Measurements from ENCODE around the gene C4orf50. TPM values are rescaled to one million over a fixed set of nuclear protein-coding genes. Genes with fewer than 3 reads are reported as not detected.
A peak's percentile ranks its signal among the peaks of the same experiment; 100 is the strongest.

The C4orf50 gene
- total and polyA plus RNA-seq, 2 of the 8 experiments (the other 6 are each of a cell fraction or from before 2014, with no cell fraction given), result 0.08 to 0.22 TPM

DNA sequence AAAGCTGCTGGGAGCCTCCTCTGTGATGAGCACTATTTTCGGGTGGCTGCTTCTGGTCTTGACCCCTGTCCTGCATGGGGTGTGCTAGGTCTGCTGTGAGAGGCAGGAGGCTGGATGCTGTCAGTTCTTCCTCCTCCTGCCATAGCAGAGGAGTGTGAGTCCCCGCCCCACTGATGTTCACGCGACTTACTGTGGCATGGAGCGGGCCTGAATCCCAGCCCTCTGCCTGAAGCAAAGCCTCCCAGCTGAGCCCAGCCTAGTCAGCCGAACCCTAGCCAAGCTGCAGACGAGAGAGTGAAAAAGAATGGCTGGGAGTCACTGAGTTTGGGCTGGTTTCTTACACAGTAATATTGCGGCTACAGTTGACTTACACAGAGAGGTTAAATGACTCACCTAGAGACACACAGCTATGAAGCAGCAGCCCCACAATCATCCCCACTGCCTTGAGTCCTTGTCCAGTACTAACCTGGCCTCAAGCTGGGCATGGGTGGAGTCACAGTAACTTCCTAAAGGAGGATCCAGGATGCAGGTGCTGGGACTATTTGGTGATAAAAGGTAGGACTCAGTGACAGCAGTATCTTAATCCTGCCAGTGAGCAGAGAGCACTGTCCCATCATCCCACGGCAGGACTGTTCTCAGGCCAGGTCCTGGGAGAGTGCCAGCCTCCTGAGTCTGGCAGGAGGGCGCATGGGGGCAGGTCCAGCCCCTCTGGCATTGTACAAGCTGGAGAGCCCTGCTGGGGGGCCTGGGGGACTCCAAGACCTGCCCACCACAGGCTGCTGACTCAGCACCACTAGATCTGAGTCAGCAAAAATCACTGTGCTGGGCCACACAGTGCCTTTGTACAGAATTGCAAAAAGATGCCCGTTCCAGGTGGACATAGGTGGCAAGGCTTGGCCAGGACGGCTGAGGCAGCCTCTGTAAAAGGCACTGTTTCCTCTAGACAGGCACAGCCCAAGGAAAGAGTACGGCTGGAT lies 65.0 kb downstream of the C4orf50 start:
- Histone ChIP-seq H3K27me3 (replicated peaks in 1 of 4; ENCODE audit: control insufficient read depth in 3 of 4, extremely low read depth in 1 of 4, insufficient read depth in 3 of 4, low read length in 3 of 4) (peaks cover 0 to 2% (median 0%) of the 10 kb centered on the region in 4 experiments; a peak in 1 of 7 replicates), H4K91ac (replicated peaks; ENCODE audit: insufficient read length, low read length) (no peak overlapping the region), H4K20me1 (replicated peaks in 1 of 2; ENCODE audit: control insufficient read depth in 1 of 2, insufficient read depth in 2 of 2, low read length in 2 of 2) (no peaks in the 10 kb centered on the region), H2BK20ac (ENCODE audit: low read length) (peak overlapping the region; percentile 72; the same call in 1 of the 2 replicates), H2BK15ac (ENCODE audit: low read length) (peak overlapping the region; percentile 88), H3K23me2 (ENCODE audit: low read depth, low read length) (no peaks in the 10 kb centered on the region), H4K8ac (ENCODE audit: extremely low read depth, insufficient read depth, low read length) (no peak overlapping the region), H2AK5ac (ENCODE audit: low read depth, low read length) (no peak overlapping the region), H3K23ac (ENCODE audit: insufficient read length) (no peak overlapping the region), H3K4me1 (replicated peaks in 1 of 4; ENCODE audit: control insufficient read depth in 3 of 4, insufficient read depth in 4 of 4, low read length in 3 of 4) (peaks cover 3 to 22% (median 15%) of the 10 kb centered on the region in 4 experiments), H2BK5ac (ENCODE audit: low read depth, low read length) (0 out of 2 replicates have a peak overlapping the region, but pooled peaks have one; percentile 75), H3K9ac (replicated peaks in 1 of 4; ENCODE audit: extremely low read depth in 1 of 4, low read depth in 3 of 4, low read length in 3 of 4) (no peak overlapping the region), H2AFZ (ENCODE audit: low read length) (no peak overlapping the region), H3K79me2 (ENCODE audit: control insufficient read depth in 1 of 2, insufficient read depth in 2 of 2, low read length in 2 of 2) (no peaks in the 10 kb centered on the region), H3K18ac (ENCODE audit: extremely low read depth, low read length) (no peak overlapping the region), H3K79me1 (ENCODE audit: low read depth, low read length) (no peaks in the 10 kb centered on the region), H3K4ac (replicated peaks; ENCODE audit: insufficient read length, low read depth, low read length) (no peak overlapping the region), H3K14ac (ENCODE audit: insufficient read length) (no peak overlapping the region), H3K36me3 (ENCODE audit: control insufficient read depth in 2 of 4, insufficient read depth in 4 of 4, low read length in 3 of 4) (no peaks in the 10 kb centered on the region), H3K4me3 (ENCODE audit: extremely low read depth in 1 of 4, insufficient read depth in 2 of 4, low read depth in 3 of 4, low read length in 4 of 4) (no peak overlapping the region), H4K5ac (ENCODE audit: insufficient read length, low read depth, low read length) (no peak overlapping the region), H2BK120ac (replicated peaks; ENCODE audit: low read depth, low read length) (no peak overlapping the region), H3K56ac (replicated peaks; ENCODE audit: insufficient read length, low read depth, low read length) (no peak overlapping the region), H3K27ac (ENCODE audit: low read depth, low read length) (no peak overlapping the region), H3K9me3 (ENCODE audit: insufficient read depth in 2 of 2, low read depth in 1 of 2, low read length in 1 of 2) (no peaks in the 10 kb centered on the region), H2BK12ac (ENCODE audit: low read depth, low read length) (0 out of 2 replicates have a peak overlapping the region, but pooled peaks have one; percentile 68), H3K4me2 (ENCODE audit: insufficient read depth in 1 of 2, low read depth in 2 of 2, low read length in 2 of 2) (no peak overlapping the region)
- POLR2A ChIA-PET (ENCODE audit: partially characterized antibody), result interaction anchor here (1.1 to 2.0 kb wide), 4 partner anchors 10 to 62 kb away, joined by 3 to 6 read pairs (median 4); no protein-coding TSS in a partner anchor
- CTCF ChIA-PET (ENCODE audit: partially characterized antibody), result interaction anchor here (0.6 to 3.3 kb wide), 4 partner anchors 11 to 132 kb away, joined by 3 to 24 read pairs (median 5); no protein-coding TSS in a partner anchor
- DNase-seq (ENCODE audit: low read depth in 1 of 2, low spot score in 2 of 2) (no peak), FAIRE-seq (no peak)
- TF ChIP-seq MAFK (IDR thresholded peaks at IDR 0.05; ENCODE audit: low read depth, low read length), result peak; percentile 89; the same call in 1 of the 2 replicates
- TF ChIP-seq BACH1 (IDR thresholded peaks at IDR 0.05; ENCODE audit: low read length), result peak; percentile 98
- no peak for TF ChIP-seq ASH2L (IDR thresholded peaks at IDR 0.05; ENCODE audit: low read length)
- 90% methylated on average over 13 of the region's 13 CpGs; no CpG with 5 or more reads in 1 of the 2 experiments for WGBS, 2 experiments (ENCODE audit: extremely low coverage in 1 of 2, insufficient coverage in 1 of 2, insufficient read length in 1 of 2, insufficient replicate concordance in 2 of 2, low coverage in 1 of 2, low lambda C conversion rate in 2 of 2, missing lambda C conversion rate in 1 of 2)

Data from H1 (cell line).